MCF 10A (cell line): ENCODE results near the gene TMEM247. TPM values are rescaled to one million over a fixed set of nuclear protein-coding genes. Genes with fewer than 3 reads are reported as not detected.

ENCODE experiments used
- BruUV-seq: library from RNA; stranded (reverse); fragments of 400-500 nt; replicated peaks from 2 replicates; lab custom pipeline; 2021; lab: Mats Ljungman, UMichigan
- CTCF ChIA-PET: fragments of 300-600 bp; sonication (Branson Sonifier 250); formaldehyde crosslinking; extraction: SDS; loops from one replicate; lab custom pipeline; 2021; ENCODE audit warnings: antibody characterized with exemption, inconsistent platforms; lab: Yijun Ruan, JAX
- POLR2A ChIA-PET: fragments of 300-600, 350-650 bp; sonication (Branson Sonifier 250); formaldehyde crosslinking; extraction: SDS; loops from one replicate; lab custom pipeline; 2020; ENCODE audit warnings: antibody characterized with exemption, inconsistent platforms; lab: Yijun Ruan, JAX
- DNase-seq: peaks from one replicate; pipeline ENCODE4 v3.0.0-alpha.2; 2018; ENCODE audit not compliant: unreplicated experiment
- H3K27ac Mint-ChIP-seq: one replicate; pipeline ENCODE4 v1.8.0; 2022; ENCODE audit warnings: mild to moderate bottlenecking, low read depth, mixed read lengths; ENCODE audit not compliant: unreplicated experiment
- H3K27me3 Mint-ChIP-seq: one replicate; pipeline ENCODE4 v1.8.0; 2022; ENCODE audit warnings: mixed read lengths; ENCODE audit not compliant: insufficient read depth, unreplicated experiment
- H3K36me3 Mint-ChIP-seq: one replicate; pipeline ENCODE4 v1.8.0; 2022; ENCODE audit warnings: mild to moderate bottlenecking, moderate library complexity, mixed read lengths; ENCODE audit not compliant: insufficient read depth, unreplicated experiment
- H3K4me1 Mint-ChIP-seq: one replicate; pipeline ENCODE4 v1.8.0; 2022; ENCODE audit warnings: mixed read lengths; ENCODE audit not compliant: insufficient read depth, unreplicated experiment
- H3K4me3 Mint-ChIP-seq: one replicate; pipeline ENCODE4 v1.8.0; 2022; ENCODE audit warnings: mild to moderate bottlenecking, moderate library complexity, mixed read lengths; ENCODE audit not compliant: unreplicated experiment
- H3K9me3 Mint-ChIP-seq: one replicate; pipeline ENCODE4 v1.8.0; 2022; ENCODE audit warnings: mixed read lengths; ENCODE audit not compliant: unreplicated experiment
- CTCF ChIP-seq: fragments of 200-600 bp; IDR thresholded peaks from one replicate; pipeline ENCODE4 v1.8.0; 2022; ENCODE audit warnings: antibody characterized with exemption, mild to moderate bottlenecking; ENCODE audit not compliant: unreplicated experiment
- intact Hi-C: fragments of 100-400 bp; cut with micrococcal nuclease; formaldehyde crosslinking; loops from 2 replicates; pipeline ENCODE4 v1.14.1; 2022
- total RNA-seq: library from RNA; stranded (reverse); gene quantifications from 2 replicates; pipeline ENCODE4 v1.2.3, GENCODE V29; 2022

The TMEM247 gene
- total RNA-seq, 1 experiment from 2014 or later, result not detected

- no peak overlapping the region for H3K27ac Mint-ChIP-seq
Measured at GRCh38 chr2:46438102-46438501, 41.3 kb upstream of the TMEM247 start.

GRCh38 chr2:46438794-46439193 lies 40.6 kb upstream of the TMEM247 start:
- no peaks in the 10 kb centered on the region for H3K36me3 Mint-ChIP-seq
- no peaks in the 10 kb centered on the region for H3K27me3 Mint-ChIP-seq
- ChIA-PET CTCF (interaction anchor here (0.5 to 1.0 kb wide), 4 partner anchors 9 to 451 kb away, joined by 3 to 4 read pairs (median 3); no protein-coding TSS in a partner anchor), POLR2A (interaction anchor here (0.8 kb wide), 1 partner anchor 10 kb away, joined by 3 read pairs; no protein-coding TSS in a partner anchor)
- H3K9me3 Mint-ChIP-seq, result peaks cover 5% of the 10 kb centered on the region
- H3K27ac Mint-ChIP-seq, result no peak overlapping the region
- DNase-seq, result no peak
- intact Hi-C loops, result no loop called here
- no peak overlapping the region for H3K4me3 Mint-ChIP-seq
- peaks cover 20% of the 10 kb centered on the region for H3K4me1 Mint-ChIP-seq
- no TSS peak for BruUV-seq
- TF ChIP-seq CTCF, result no peak

More at GRCh38 chr2:46438102-46438501, 41.3 kb upstream of the TMEM247 start:
- Mint-ChIP-seq H3K27me3 (no peaks in the 10 kb centered on the region), H3K4me3 (no peak overlapping the region), H3K36me3 (no peaks in the 10 kb centered on the region), H3K9me3 (peaks cover 5% of the 10 kb centered on the region), H3K4me1 (peaks cover 21% of the 10 kb centered on the region)
- no peak for TF ChIP-seq CTCF
- no peak for DNase-seq
- no TSS peak for BruUV-seq
- ChIA-PET CTCF (interaction anchor here (0.6 to 1.0 kb wide), 5 partner anchors 8 to 723 kb away, joined by 3 to 4 read pairs (median 3); no protein-coding TSS in a partner anchor), POLR2A (interaction anchor here (1.1 kb wide), 1 partner anchor 13 kb away, joined by 4 read pairs; no protein-coding TSS in a partner anchor)
- intact Hi-C loops, result no loop called here

- POLR2A ChIA-PET, result interaction anchor here (0.8 kb wide), 1 partner anchor 11 kb away, joined by 3 read pairs; no protein-coding TSS in a partner anchor
- no peak overlapping the region for H3K4me3 Mint-ChIP-seq
- H3K27ac Mint-ChIP-seq, result no peak overlapping the region
- no TSS peak for BruUV-seq
- H3K4me1 Mint-ChIP-seq, result peaks cover 12% of the 10 kb centered on the region
- H3K9me3 Mint-ChIP-seq, result peaks cover 5% of the 10 kb centered on the region
- no peak for TF ChIP-seq CTCF
- intact Hi-C loops, result no loop called here
- CTCF ChIA-PET, result no interaction called here
- DNase-seq, result no peak
- no peaks in the 10 kb centered on the region for H3K36me3 Mint-ChIP-seq
- no peaks in the 10 kb centered on the region for H3K27me3 Mint-ChIP-seq
Measured at GRCh38 chr2:46439582-46439981, 39.8 kb upstream of the TMEM247 start.

DNA sequence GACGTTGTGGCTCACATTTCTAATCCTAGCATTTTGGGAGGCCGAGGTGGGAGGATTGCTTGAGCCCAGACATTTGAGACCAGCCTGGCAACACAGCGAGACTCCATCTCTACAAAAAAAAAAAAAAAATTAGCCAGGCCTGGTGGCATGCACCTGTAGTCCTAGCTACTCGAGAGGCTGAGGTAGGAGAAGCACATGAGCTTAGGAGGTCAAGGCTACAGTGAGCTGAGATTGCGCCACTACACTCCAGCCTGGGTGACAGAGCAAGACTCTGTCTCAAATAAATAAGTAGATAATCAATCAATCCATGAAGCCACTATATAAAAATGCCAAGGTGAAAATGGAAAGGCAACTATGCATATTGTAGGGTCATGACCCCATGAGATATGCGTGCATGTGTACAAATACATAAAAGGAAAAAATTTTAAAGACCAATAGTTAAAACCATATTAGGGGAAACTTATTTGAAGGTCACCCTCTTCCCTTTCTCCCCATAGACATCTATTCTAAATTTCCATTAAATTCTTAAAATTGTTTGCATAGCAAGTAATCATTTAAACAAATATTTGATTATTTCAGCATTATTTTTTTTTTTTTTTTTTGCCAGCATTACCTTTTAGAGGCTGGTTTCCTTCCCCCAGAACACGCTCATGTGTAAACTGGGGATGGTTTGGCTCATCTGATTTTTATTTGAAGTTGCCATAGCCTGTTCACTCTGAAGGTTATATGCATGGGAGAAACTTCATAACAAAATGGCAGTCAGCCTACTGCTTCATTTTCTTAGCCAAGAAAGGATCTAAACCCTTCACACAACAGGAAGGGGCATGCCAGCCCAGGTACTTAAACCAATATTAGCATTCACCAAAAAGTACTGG lies 37.3 kb upstream of the TMEM247 start:
- DNase-seq, result no peak
- no TSS peak for BruUV-seq
- H3K9me3 Mint-ChIP-seq, result peaks cover 7% of the 10 kb centered on the region
- H3K27ac Mint-ChIP-seq, result no peak overlapping the region
- no peak overlapping the region for H3K4me3 Mint-ChIP-seq
- no peak for TF ChIP-seq CTCF
- ChIA-PET CTCF (interaction anchor here (0.7 kb wide), 1 partner anchor 30 kb away, joined by 4 read pairs; no protein-coding TSS in a partner anchor), POLR2A (interaction anchor here (0.8 to 1.2 kb wide), 2 partner anchors 75 to 308 kb away, joined by 3 read pairs; no protein-coding TSS in a partner anchor)
- no peaks in the 10 kb centered on the region for H3K27me3 Mint-ChIP-seq
- intact Hi-C loops, result no loop called here
- peaks cover 6% of the 10 kb centered on the region for H3K36me3 Mint-ChIP-seq
- H3K4me1 Mint-ChIP-seq, result peaks cover 6% of the 10 kb centered on the region
